Hematopoietic multipotent progenitor cell treated with erythropoietin and hydrocortisone succinate and interleukin-3 and kit ligand, for 6 days (in vitro differentiated cells): Measurements from ENCODE around the gene ADAMTS5.

Experiments
- DNase-seq: peaks from one replicate; pipeline ENCODE4 v3.0.0-alpha.2; 2015

ADAMTS5 gene

GRCh38 chr21:26883768-26884167 lies 83.1 kb downstream of the ADAMTS5 start:
- DNase-seq: no peak

DNA sequence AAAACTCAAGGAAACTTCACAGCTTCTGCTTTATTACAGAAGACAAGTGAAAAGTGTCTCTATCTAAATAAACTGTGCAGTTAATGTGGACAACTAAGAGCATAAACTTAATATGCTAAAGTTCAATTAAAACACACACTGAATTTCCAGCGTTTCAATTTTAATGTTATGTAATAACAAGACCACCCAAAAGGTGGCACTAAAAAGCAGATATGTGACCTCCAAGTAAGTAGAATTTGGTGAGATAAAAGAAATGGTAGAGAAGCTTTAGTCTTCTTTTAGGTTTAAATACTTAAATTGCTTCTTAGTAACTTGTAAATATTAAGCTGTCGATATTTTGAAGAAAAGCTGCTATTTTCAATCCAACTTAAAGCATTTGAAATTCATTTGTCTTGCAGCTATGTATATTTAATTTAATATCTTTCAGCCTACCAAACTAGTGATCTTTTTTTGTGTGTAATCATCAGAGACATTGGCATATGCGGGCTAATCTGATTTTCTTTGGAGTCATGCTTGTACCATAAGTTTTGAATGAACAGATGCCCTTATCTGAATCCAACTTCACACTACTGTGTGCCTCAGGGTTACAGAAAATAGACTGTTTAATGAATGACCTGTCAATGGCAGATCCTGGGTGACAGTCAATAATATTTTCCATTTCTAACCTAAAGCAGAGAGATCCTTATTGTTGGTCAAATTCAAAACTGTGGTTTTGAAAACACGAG lies 85.2 kb downstream of the ADAMTS5 start:
- DNase-seq: peak; percentile 35

DNA sequence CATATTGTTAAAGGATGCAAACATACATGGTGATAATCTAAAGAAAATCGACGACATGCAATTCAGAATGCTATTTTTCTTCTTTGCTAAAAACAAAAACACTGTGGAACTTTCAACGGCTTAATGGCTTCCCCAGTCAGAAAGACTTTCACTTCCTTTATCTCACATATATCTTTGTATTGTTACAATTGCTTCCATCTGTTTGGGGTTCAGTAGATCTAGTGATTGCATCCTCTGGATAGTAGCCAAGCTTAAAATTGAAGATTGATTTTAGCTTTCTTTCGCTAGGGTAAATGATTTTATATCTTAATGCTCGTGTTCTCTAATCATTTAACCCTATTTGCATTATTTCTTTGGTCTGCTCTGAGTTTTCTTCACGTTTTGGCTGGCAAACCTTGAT lies 89.9 kb downstream of the ADAMTS5 start:
- DNase-seq: no peak

- DNase-seq: no peak
These were observed 92.5 kb downstream of the ADAMTS5 start for GRCh38 chr21:26874347-26874746.
